NCI-H1105 (cell line): ENCODE data around the gene VANGL2.
A peak's percentile ranks its signal among the peaks of the same experiment; 100 is the strongest.

Source experiments
- DNase-seq: peaks from one replicate; lab custom pipeline; 2025; lab: John Stamatoyannopoulos, UW

Gene VANGL2

GRCh38 chr1:160400223-160400645, at the start of gene VANGL2:
Gene VANGL2, plus strand, starts transcription at chr1:160400564. Its CDS starts 15,274 bp downstream, at chr1:160415838.
- DNase-seq: peak; percentile 59

GRCh38 chr1:160351629-160352028, 48.7 kb upstream of the VANGL2 start:
- DNase-seq: no peak

GRCh38 chr1:160352555-160352954, 47.8 kb upstream of the VANGL2 start:
- no peak for DNase-seq

GRCh38 chr1:160353223-160353622, 47.1 kb upstream of the VANGL2 start:
- no peak for DNase-seq

- DNase-seq: peak; percentile 4
Observed at GRCh38 chr1:160354388-160354985, 45.9 kb upstream of the VANGL2 start.

- no peak for DNase-seq
Observed at GRCh38 chr1:160357286-160358002, 42.9 kb upstream of the VANGL2 start.

- DNase-seq: no peak
Observed at GRCh38 chr1:160358073-160358472, 42.3 kb upstream of the VANGL2 start.

GRCh38 chr1:160359559-160360226, 40.7 kb upstream of the VANGL2 start:
- DNase-seq: no peak

GRCh38 chr1:160360227-160360695, 40.1 kb upstream of the VANGL2 start:
- no peak for DNase-seq

- DNase-seq: no peak
Observed at GRCh38 chr1:160361199-160361598, 39.2 kb upstream of the VANGL2 start.

- no peak for DNase-seq
Observed at GRCh38 chr1:160361814-160362167, 38.6 kb upstream of the VANGL2 start.

GRCh38 chr1:160362168-160362957, 38.0 kb upstream of the VANGL2 start:
- DNase-seq: no peak

GRCh38 chr1:160363010-160363409, 37.4 kb upstream of the VANGL2 start:
- no peak for DNase-seq

GRCh38 chr1:160363951-160364735, 36.2 kb upstream of the VANGL2 start:
- DNase-seq: no peak

GRCh38 chr1:160365325-160365724, 35.0 kb upstream of the VANGL2 start:
- DNase-seq: peak; percentile 14

- no peak for DNase-seq
Observed at GRCh38 chr1:160366731-160367515, 33.4 kb upstream of the VANGL2 start, which contains the start of gene NHLH1. Gene NHLH1, plus strand, starts transcription at chr1:160367071. Its CDS starts 3,661 bp downstream, at chr1:160370732.

GRCh38 chr1:160367516-160367900, 32.9 kb upstream of the VANGL2 start:
- DNase-seq: no peak

GRCh38 chr1:160367934-160368923, 32.1 kb upstream of the VANGL2 start:
- no peak for DNase-seq

GRCh38 chr1:160369087-160369486, 31.3 kb upstream of the VANGL2 start:
- DNase-seq: no peak
